Stomach (tissue), 9 donors: Measurements from ENCODE around the gene SEPHS1. TPM values are rescaled to one million over a fixed set of nuclear protein-coding genes. Genes with fewer than 3 reads are reported as not detected.

Source experiments
- DNase-seq, 2 donors: peaks; one replicate each; pipeline versions ENCODE4 v3.0.0 to v3.0.0-alpha.2; 2013 to 2019
- H3K27ac ChIP-seq, 5 donors: fragments of 200-600 bp in 4 of 5; sonication (generic) in 4 of 5; one replicate each; pipeline ENCODE4 v1.5.1; 2013 to 2019; ENCODE audit warnings: mild to moderate bottlenecking in 1 of 5, moderate library complexity in 1 of 5
- H3K27me3 ChIP-seq, 3 donors: fragments of 200-600 bp; sonication (generic); one replicate each; pipeline ENCODE4 v1.5.1; 2017 to 2019; ENCODE audit warnings: mixed run types in 1 of 3
- H3K36me3 ChIP-seq, 4 donors: fragments of 200-600 bp; sonication (generic); 1 replicate in 3 of 4; 2 replicates in 1 of 4; pipeline ENCODE4 v1.5.1; 2016 to 2019
- H3K4me1 ChIP-seq, 4 donors: fragments of 200-600 bp; sonication (generic); one replicate each; pipeline ENCODE4 v1.5.1; 2016 to 2019
- H3K4me3 ChIP-seq, 4 donors: fragments of 200-600 bp; sonication (generic) in 3 of 4; one replicate each; pipeline ENCODE4 v1.5.1; 2016 to 2019; ENCODE audit warnings: mild to moderate bottlenecking in 1 of 4
- H3K9me3 ChIP-seq, 4 donors: fragments of 200-600 bp; sonication (generic); one replicate each; pipeline ENCODE4 v1.5.1; 2016 to 2019
- EP300 ChIP-seq: sonication (generic); formaldehyde crosslinking; IDR thresholded peaks from one replicate; pipeline ENCODE4 v1.6.1; 2017; ENCODE audit warnings: antibody characterized with exemption
- POLR2A ChIP-seq, 4 donors: fragments of 450-650 bp; IDR thresholded peaks; one replicate each; pipeline ENCODE4 v1.6.1; 2016; ENCODE audit warnings: antibody characterized with exemption in 4 of 4, control low read depth in 2 of 4, mild to moderate bottlenecking in 1 of 4, moderate library complexity in 1 of 4
- POLR2AphosphoS5 ChIP-seq, 3 donors: sonication (generic); formaldehyde crosslinking; IDR thresholded peaks; one replicate each; pipeline ENCODE4 v1.6.1; 2016; ENCODE audit warnings: antibody characterized with exemption in 3 of 3
- WGBS, 5 donors: extraction: QIAGEN DNeasy Blood & Tissue Kit in 3 of 5; methylation state at CpG; one replicate each; pipeline versions ENCODE4 v1.1.5 to v1.1.7; 2013 to 2018; 5-methylcytosine and 5-hydroxymethylcytosine counted together
- intact Hi-C: fragments of 100-400 bp; cut with DNase I; formaldehyde crosslinking; loops from one replicate; pipeline ENCODE4 v1.15.1; 2023; ENCODE audit warnings: low total_unique reads
- polyA plus RNA-seq, 3 donors: library from polyadenylated mRNA; stranded (reverse); fragments of 200-250 nt; gene quantifications; one replicate each; pipeline ENCODE4 v1.2.3, GENCODE V29; 2013
- total RNA-seq, 5 donors: library from RNA; depleted of rRNA; stranded (reverse); fragments of >200 nt; gene quantifications; one replicate each; pipeline versions ENCODE4 v1.1.0 to v1.2.3, GENCODE V29; 2014 to 2016
- TF ChIP-seq, protein P1 (sequence below), 7 experiments: fragments of 450-650 bp in 4 of 7; fragments of 200-600 bp in 3 of 7; sonication (generic) in 3 of 7; IDR thresholded peaks; one replicate each; pipeline ENCODE4 v1.5.1; 2016 to 2019; ENCODE audit warnings: antibody characterized with exemption in 7 of 7, control low read depth in 2 of 7, mild to moderate bottlenecking in 1 of 7
- donor health status: healthy with polysubstance abuse.
- donor health status: Bipolar disorder and iron deficiency.
- donor health status: healthy.

The SEPHS1 gene
- total and polyA plus RNA-seq, 8 donors, result 15.2 to 63.0 (median 21.6) TPM

DNA sequence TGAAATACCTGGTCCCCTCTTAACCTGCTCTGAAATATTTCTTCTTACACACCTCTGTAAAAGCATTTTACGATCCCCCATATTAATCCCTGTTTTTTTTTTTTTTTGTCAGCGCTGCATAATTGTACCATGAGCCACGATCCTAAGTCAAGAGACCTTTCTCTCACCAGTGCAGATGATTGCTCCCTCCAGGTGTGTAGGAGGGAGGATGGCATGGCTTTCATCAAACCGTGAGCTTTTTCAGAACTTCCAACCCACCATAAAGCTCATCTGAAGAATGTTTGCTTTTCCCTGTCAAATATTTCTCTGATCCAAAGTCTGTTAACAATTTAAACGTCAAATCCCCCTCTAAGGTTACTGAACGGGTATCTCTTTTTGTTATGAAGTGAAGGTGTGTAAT, 28.2 kb upstream of the SEPHS1 start:
- Histone ChIP-seq H3K36me3 (no peaks in the 10 kb centered on the region), H3K4me3 (no peak overlapping the region), H3K27me3 (peaks cover 0 to 13% (median 0%) of the 10 kb centered on the region in 3 donors), H3K27ac (no peak overlapping the region), H3K9me3 (no peaks in the 10 kb centered on the region), H3K4me1 (peaks cover 0 to 6% (median 0%) of the 10 kb centered on the region in 4 donors)
- no peak for DNase-seq
- intact Hi-C loops, result loop anchor here (5.0 kb wide), 1 partner anchor 61 kb away; no protein-coding TSS in a partner anchor
- TF ChIP-seq, protein P1, sequence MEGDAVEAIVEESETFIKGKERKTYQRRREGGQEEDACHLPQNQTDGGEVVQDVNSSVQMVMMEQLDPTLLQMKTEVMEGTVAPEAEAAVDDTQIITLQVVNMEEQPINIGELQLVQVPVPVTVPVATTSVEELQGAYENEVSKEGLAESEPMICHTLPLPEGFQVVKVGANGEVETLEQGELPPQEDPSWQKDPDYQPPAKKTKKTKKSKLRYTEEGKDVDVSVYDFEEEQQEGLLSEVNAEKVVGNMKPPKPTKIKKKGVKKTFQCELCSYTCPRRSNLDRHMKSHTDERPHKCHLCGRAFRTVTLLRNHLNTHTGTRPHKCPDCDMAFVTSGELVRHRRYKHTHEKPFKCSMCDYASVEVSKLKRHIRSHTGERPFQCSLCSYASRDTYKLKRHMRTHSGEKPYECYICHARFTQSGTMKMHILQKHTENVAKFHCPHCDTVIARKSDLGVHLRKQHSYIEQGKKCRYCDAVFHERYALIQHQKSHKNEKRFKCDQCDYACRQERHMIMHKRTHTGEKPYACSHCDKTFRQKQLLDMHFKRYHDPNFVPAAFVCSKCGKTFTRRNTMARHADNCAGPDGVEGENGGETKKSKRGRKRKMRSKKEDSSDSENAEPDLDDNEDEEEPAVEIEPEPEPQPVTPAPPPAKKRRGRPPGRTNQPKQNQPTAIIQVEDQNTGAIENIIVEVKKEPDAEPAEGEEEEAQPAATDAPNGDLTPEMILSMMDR (IDR thresholded peaks at IDR 0.05), result no peak
- TF ChIP-seq POLR2AphosphoS5 (IDR thresholded peaks at IDR 0.05) (no peak), EP300 (no peak), POLR2A (IDR thresholded peaks at IDR 0.05) (no peak)
- 51 to 66% (median 56%) methylated on average over 6 of the region's 6 CpGs for WGBS, 5 donors

DNA sequence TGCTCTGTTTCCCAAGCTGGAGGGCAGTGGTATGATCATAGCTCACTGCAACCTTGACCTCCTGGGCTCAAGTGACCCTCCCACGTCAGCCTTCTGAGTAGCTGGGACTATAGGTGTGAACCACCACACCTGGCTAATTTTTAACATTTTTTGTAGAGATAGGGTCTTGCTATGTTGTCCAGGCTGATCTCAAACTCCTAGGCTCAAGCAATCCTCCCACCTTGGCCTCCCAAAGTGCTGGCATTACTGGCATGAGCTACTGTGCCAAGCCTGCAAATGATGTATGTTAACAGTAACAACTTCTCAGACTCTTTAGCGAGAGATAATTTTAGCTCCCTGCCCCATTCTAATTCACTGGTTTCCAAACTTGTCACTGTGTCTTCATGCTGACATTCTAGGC, 27.7 kb upstream of the SEPHS1 start:
- DNase-seq, result no peak
- H3K9me3 ChIP-seq, result no peaks in the 10 kb centered on the region
- no peak overlapping the region for H3K27ac ChIP-seq
- H3K4me1 ChIP-seq, result peaks cover 0 to 6% (median 0%) of the 10 kb centered on the region in 4 donors
- no peaks in the 10 kb centered on the region for H3K36me3 ChIP-seq
- H3K27me3 ChIP-seq, result peaks cover 0 to 11% (median 0%) of the 10 kb centered on the region in 3 donors
- no peak overlapping the region for H3K4me3 ChIP-seq
- 70 to 89% (median 83%) methylated on average over 2 of the region's 2 CpGs for WGBS, 5 donors
- intact Hi-C loops, result loop anchor here (5.0 kb wide), 1 partner anchor 62 kb away; no protein-coding TSS in a partner anchor
- TF ChIP-seq, protein P1 (IDR thresholded peaks at IDR 0.05), result no peak
- TF ChIP-seq POLR2A (IDR thresholded peaks at IDR 0.05) (no peak), POLR2AphosphoS5 (IDR thresholded peaks at IDR 0.05) (no peak), EP300 (no peak)

DNA sequence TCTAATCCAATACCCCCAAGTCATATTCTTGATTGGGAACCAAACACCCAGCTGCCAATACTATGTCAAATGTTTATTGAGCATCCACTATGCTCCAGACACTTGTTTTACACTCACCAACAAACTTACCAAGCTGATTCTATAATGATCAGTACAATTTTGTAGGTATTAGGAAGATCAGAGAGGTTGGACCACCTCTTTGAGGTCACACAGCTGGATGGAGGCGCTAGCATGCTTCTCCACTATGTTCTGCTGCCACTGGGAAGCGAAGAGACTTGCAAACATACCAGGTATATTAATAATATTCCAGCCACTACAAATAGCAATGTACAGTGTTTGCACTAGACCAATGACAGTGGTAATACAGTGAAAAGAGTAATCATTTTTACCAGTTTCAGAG, 25.6 kb upstream of the SEPHS1 start:
- Histone ChIP-seq H3K27me3 (peaks cover 0 to 11% (median 0%) of the 10 kb centered on the region in 3 donors), H3K36me3 (no peaks in the 10 kb centered on the region), H3K4me3 (no peak overlapping the region), H3K4me1 (peaks cover 0 to 6% (median 0%) of the 10 kb centered on the region in 4 donors), H3K27ac (no peak overlapping the region), H3K9me3 (no peaks in the 10 kb centered on the region)
- WGBS, 5 donors, result 89 to 92% (median 90%) methylated on average over 2 of the region's 2 CpGs
- intact Hi-C loops, result no loop called here
- TF ChIP-seq EP300 (no peak), POLR2A (IDR thresholded peaks at IDR 0.05) (no peak), POLR2AphosphoS5 (IDR thresholded peaks at IDR 0.05) (no peak)
- TF ChIP-seq, protein P1 (IDR thresholded peaks at IDR 0.05), result no peak
- DNase-seq, result no peak

DNA sequence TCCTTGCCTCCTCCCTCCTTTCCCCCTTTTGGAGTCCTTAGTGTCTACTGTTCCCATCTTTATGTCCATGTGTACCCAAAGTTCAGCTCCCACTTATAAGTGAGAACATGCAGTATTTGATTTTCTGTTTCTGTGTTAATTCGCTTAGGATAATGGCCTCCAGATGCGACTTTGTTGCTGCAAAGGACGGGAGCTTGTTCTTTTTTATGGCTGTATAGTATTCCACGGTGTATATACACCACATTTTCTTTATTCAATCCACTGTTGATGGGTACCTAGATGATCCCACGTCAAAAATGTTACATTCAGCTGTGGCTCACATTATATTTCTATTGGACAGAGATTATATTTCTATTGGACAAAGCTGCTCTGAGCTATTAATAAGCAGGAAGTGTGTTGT, 24.4 kb upstream of the SEPHS1 start:
- peaks cover 0 to 6% (median 0%) of the 10 kb centered on the region in 4 donors for H3K4me1 ChIP-seq
- intact Hi-C loops, result no loop called here
- no peaks in the 10 kb centered on the region for H3K36me3 ChIP-seq
- TF ChIP-seq POLR2AphosphoS5 (IDR thresholded peaks at IDR 0.05), result no peak
- TF ChIP-seq, protein P1 (IDR thresholded peaks at IDR 0.05), result no peak
- TF ChIP-seq POLR2A (IDR thresholded peaks at IDR 0.05), result no peak
- no peak for TF ChIP-seq EP300
- peaks cover 0 to 2% (median 0%) of the 10 kb centered on the region in 3 donors for H3K27me3 ChIP-seq
- no peaks in the 10 kb centered on the region for H3K9me3 ChIP-seq
- no peak for DNase-seq
- no peak overlapping the region for H3K4me3 ChIP-seq
- H3K27ac ChIP-seq, result no peak overlapping the region
- 82 to 94% (median 85%) methylated on average over 5 of the region's 5 CpGs for WGBS, 5 donors
